Measurements from ENCODE around the gene SOX6. TPM values are rescaled to one million over a fixed set of nuclear protein-coding genes. Genes with fewer than 3 reads are reported as not detected.
A peak's percentile ranks its signal among the peaks of the same experiment; 100 is the strongest.

SOX6 gene
- total and polyA plus RNA-seq, 2 of the 13 experiments (the other 11 are each of a cell fraction or from before 2014, with no cell fraction given) = 2.6 to 11.2 TPM

GRCh38 chr11:16402654-16403447, 46.5 kb upstream of the SOX6 start (continued):
- TF ChIP-seq HMGXB4 (CRISPR knock-in tag; IDR thresholded peaks at IDR 0.05; ENCODE audit: borderline replicate concordance in 1 of 2, low read depth in 1 of 2) = no peak; a peak in 1 of 4 replicates
- TF ChIP-seq ZBTB7B (CRISPR knock-in tag; IDR thresholded peaks at IDR 0.05) = no peak
- no peak for TF ChIP-seq STAT5B (CRISPR knock-in tag; IDR thresholded peaks at IDR 0.05)
- no peak for TF ChIP-seq ZBTB1 (CRISPR knock-in tag; IDR thresholded peaks at IDR 0.05; ENCODE audit: borderline replicate concordance)
- TF ChIP-seq AGO2 (optimal IDR thresholded peaks at IDR 0.05; ENCODE audit: low read depth, low read length) = no peak
- no peak for TF ChIP-seq PRMT3 (CRISPR knock-in tag; IDR thresholded peaks at IDR 0.05; ENCODE audit: borderline replicate concordance, low read depth)
- TF ChIP-seq, protein P1, sequence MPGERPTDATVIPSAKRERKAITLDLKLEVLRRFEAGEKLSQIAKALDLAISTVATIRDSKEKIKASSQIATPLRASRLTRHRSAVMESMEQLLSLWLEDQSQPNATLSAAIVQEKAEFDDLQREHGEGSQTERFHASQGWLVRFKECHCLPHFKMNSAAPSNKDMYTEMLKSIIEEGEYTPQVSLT (CRISPR knock-in tag; IDR thresholded peaks at IDR 0.05; ENCODE audit: borderline replicate concordance, low read depth) = no peak
- TF ChIP-seq ZNF431 (CRISPR knock-in tag; IDR thresholded peaks at IDR 0.05; ENCODE audit: borderline replicate concordance, low read depth) = no peak
- TF ChIP-seq MIXL1 (CRISPR knock-in tag; IDR thresholded peaks at IDR 0.05) = no peak
- TF ChIP-seq SALL1 (CRISPR knock-in tag; IDR thresholded peaks at IDR 0.05) = peak; percentile 49; the same call in 1 of the 2 replicates
- no peak for TF ChIP-seq MYNN (CRISPR knock-in tag; IDR thresholded peaks at IDR 0.05; ENCODE audit: low read depth)
- TF ChIP-seq ZNF383 (CRISPR knock-in tag; IDR thresholded peaks at IDR 0.05; ENCODE audit: borderline replicate concordance) = no peak
- TF ChIP-seq ZFYVE20 (CRISPR knock-in tag; IDR thresholded peaks at IDR 0.05; ENCODE audit: borderline replicate concordance, low read depth) = no peak
- TF ChIP-seq, protein P2, sequence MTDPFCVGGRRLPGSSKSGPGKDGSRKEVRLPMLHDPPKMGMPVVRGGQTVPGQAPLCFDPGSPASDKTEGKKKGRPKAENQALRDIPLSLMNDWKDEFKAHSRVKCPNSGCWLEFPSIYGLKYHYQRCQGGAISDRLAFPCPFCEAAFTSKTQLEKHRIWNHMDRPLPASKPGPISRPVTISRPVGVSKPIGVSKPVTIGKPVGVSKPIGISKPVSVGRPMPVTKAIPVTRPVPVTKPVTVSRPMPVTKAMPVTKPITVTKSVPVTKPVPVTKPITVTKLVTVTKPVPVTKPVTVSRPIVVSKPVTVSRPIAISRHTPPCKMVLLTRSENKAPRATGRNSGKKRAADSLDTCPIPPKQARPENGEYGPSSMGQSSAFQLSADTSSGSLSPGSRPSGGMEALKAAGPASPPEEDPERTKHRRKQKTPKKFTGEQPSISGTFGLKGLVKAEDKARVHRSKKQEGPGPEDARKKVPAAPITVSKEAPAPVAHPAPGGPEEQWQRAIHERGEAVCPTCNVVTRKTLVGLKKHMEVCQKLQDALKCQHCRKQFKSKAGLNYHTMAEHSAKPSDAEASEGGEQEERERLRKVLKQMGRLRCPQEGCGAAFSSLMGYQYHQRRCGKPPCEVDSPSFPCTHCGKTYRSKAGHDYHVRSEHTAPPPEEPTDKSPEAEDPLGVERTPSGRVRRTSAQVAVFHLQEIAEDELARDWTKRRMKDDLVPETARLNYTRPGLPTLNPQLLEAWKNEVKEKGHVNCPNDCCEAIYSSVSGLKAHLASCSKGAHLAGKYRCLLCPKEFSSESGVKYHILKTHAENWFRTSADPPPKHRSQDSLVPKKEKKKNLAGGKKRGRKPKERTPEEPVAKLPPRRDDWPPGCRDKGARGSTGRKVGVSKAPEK (CRISPR knock-in tag; IDR thresholded peaks at IDR 0.05; ENCODE audit: borderline replicate concordance) = no peak
- no peak for TF ChIP-seq ZMAT3 (CRISPR knock-in tag; conservative IDR thresholded peaks at IDR 0.05)
- TF ChIP-seq, protein P3, sequence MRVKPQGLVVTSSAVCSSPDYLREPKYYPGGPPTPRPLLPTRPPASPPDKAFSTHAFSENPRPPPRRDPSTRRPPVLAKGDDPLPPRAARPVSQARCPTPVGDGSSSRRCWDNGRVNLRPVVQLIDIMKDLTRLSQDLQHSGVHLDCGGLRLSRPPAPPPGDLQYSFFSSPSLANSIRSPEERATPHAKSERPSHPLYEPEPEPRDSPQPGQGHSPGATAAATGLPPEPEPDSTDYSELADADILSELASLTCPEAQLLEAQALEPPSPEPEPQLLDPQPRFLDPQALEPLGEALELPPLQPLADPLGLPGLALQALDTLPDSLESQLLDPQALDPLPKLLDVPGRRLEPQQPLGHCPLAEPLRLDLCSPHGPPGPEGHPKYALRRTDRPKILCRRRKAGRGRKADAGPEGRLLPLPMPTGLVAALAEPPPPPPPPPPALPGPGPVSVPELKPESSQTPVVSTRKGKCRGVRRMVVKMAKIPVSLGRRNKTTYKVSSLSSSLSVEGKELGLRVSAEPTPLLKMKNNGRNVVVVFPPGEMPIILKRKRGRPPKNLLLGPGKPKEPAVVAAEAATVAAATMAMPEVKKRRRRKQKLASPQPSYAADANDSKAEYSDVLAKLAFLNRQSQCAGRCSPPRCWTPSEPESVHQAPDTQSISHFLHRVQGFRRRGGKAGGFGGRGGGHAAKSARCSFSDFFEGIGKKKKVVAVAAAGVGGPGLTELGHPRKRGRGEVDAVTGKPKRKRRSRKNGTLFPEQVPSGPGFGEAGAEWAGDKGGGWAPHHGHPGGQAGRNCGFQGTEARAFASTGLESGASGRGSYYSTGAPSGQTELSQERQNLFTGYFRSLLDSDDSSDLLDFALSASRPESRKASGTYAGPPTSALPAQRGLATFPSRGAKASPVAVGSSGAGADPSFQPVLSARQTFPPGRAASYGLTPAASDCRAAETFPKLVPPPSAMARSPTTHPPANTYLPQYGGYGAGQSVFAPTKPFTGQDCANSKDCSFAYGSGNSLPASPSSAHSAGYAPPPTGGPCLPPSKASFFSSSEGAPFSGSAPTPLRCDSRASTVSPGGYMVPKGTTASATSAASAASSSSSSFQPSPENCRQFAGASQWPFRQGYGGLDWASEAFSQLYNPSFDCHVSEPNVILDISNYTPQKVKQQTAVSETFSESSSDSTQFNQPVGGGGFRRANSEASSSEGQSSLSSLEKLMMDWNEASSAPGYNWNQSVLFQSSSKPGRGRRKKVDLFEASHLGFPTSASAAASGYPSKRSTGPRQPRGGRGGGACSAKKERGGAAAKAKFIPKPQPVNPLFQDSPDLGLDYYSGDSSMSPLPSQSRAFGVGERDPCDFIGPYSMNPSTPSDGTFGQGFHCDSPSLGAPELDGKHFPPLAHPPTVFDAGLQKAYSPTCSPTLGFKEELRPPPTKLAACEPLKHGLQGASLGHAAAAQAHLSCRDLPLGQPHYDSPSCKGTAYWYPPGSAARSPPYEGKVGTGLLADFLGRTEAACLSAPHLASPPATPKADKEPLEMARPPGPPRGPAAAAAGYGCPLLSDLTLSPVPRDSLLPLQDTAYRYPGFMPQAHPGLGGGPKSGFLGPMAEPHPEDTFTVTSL (CRISPR knock-in tag; IDR thresholded peaks at IDR 0.05; ENCODE audit: borderline replicate concordance) = peak; percentile 28; the same call in 1 of the 2 replicates
- no peak for TF ChIP-seq NR2F2 (IDR thresholded peaks at IDR 0.05; ENCODE audit: borderline replicate concordance, low read depth)
- no peak for TF ChIP-seq ZBTB20 (CRISPR knock-in tag; IDR thresholded peaks at IDR 0.05; ENCODE audit: borderline replicate concordance, low read depth)
